HG03432 (cell line): Measurements from ENCODE around the gene NCSTN.

Source experiments
- ATAC-seq: cut with Tn5 transposase; IDR thresholded peaks from one replicate; pipeline ENCODE4 v1.9.1; 2021; ENCODE audit warnings: mild to moderate bottlenecking, moderate library complexity; ENCODE audit not compliant: unreplicated experiment

The NCSTN gene

GRCh38 chr1:160346958-160347357 is 3.8 kb downstream of the NCSTN start:
- ATAC-seq = peak; percentile 45

DNA sequence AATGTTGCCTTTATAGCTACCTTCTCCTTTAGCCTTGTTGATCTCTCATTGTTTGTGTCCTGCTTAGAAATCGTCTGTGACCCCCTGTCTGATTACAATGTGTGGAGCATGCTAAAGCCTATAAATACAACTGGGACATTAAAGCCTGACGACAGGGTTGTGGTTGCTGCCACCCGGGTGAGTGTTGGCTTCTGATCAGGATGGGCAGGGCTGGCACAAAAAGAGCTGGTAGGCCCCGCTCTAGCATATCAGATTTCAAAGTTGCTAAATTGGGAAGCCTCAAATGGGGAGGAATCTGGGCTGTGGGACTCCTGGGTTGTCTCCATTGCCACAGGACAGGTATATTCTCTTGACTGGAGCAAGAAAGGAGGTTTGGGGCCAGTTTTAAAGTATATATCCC is 8.4 kb downstream of the NCSTN start:
- no peak for ATAC-seq

DNA sequence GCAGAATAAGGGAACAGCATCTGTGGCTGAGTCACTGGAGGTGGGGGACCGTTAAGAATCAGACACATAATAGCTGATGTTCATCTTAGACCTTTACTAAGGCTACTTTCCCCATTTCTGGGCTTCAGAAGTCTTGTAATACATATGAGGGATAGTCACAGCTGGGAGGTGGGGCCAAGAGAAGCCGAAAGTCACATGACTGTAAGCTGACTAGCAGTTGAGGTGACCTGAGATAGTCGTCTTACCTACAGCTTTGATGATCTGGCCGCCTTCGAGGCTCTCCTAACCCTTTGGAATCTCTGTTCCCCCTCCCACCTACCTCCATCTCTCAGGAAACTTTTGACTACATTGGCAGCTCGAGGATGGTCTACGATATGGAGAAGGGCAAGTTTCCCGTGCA is 9.4 kb downstream of the NCSTN start:
- ATAC-seq = no peak

DNA sequence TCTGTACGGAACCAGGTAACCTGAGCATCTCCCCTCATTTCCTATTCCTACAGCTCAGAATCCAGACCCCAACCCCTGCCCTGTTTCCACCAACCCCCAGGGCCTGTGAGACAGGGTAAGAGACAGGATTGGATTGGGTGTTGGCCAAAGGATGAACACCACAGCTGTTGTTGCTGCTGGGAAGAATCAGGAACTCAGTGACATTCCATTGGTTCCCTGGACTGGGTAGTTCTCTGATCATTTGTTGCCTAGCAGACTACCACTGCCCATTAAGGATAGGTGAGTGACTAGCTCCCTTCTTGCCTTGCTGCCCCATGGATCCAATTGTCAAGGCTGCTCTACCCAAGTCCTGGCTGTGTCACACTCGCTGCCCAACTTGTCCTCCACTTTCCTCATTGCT is 10.0 kb downstream of the NCSTN start:
- no peak for ATAC-seq

GRCh38 chr1:160354388-160354985 is 11.3 kb downstream of the NCSTN start:
- ATAC-seq = no peak

- no peak for ATAC-seq
These were observed 14.3 kb downstream of the NCSTN start for GRCh38 chr1:160357286-160358002.

- no peak for ATAC-seq
These were observed 14.9 kb downstream of the NCSTN start for GRCh38 chr1:160358073-160358472.

DNA sequence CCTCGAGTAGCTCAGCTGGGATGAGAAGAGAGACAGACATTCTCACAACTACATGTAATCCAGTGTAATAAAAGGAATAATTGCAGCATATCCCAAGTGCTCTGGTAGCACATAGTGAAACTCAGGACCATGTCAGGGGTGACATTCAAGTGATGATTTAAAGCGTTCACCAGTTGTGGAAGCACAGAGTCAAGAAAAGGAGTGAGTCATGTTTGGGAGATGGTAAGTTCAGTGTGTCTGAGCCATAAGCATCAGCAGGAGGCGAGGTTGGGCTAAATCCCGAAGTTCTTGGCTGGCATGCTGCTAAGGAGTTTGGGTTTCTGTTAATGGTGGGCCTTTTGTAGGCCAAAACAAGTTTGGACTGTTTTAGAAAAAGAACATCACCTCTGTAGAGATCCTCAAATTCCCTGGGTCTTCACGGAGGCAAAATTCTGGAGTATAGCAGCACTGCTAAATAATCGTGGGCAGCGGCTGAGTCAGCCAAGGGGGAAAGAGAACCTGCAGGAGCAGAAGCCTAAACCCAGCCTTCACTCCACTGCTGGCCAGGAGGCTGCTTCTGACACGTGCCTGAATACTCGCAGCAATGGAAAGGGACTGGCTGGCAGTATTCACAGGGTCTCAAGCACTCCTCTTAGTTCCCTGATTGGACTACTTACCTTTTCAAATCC is 16.5 kb downstream of the NCSTN start:
- no peak for ATAC-seq

GRCh38 chr1:160360227-160360695 is 17.1 kb downstream of the NCSTN start:
- ATAC-seq = no peak

- no peak for ATAC-seq
These were observed 18.0 kb downstream of the NCSTN start for GRCh38 chr1:160361199-160361598.

- no peak for ATAC-seq
These were observed 18.6 kb downstream of the NCSTN start for GRCh38 chr1:160361814-160362167.

DNA sequence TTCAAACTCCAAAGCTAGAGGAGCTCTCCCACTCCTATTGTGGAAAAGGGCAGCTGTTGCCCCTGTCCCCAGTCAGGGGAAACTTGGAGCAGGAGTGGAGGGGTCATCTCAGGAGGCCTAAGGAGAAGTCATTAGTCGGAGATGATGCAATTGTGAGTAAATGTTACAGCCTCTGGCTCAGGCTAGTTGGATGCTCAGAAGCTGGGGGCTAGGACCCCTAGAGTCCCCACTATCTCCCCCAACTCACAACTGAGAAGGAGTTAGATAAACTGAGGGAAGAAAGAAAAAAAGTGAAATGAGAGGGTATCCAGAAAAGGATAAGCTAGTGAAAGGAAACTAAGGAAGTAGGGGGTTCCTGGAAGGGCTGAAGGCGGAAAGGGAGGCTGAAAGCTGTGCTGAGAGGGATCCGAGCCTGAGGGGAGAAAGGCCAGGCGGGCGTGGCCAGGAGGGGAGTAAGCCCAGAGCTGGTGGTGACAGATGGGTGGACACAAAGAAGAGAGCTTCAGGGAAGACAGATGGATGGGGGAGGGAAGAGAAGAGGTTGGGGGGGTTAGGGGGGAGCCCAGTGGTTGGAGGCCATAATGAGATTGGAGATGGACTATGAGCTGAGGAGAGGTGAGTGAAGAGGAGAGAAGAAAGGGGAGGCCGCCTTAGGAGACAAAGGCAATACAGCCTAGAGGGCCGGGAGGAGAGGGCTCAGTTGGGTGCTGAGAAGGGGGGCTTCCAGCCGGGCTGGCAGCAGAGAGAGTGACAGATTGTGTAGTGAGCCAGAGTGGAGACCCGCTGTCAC is 19.2 kb downstream of the NCSTN start:
- ATAC-seq = no peak

DNA sequence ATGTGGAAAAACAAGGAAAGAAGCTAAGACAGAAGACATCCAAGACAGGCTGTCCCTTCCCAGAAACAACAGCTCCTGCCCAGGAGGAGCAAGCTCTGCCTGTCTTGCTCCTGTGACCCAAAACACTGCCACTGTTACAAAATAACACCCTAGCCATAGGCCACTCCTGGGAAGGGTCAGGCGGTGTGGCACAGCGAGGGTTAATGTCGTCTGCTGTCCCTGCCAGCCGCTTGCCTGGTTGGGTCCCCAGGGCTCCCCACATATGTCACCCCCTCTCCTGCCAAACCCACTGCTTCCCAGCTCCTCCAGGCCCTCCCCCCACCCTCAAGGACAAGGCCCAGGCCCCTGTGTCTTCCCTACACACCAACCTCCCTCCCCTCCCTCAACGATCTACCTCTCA is 19.8 kb downstream of the NCSTN start:
- no peak for ATAC-seq

DNA sequence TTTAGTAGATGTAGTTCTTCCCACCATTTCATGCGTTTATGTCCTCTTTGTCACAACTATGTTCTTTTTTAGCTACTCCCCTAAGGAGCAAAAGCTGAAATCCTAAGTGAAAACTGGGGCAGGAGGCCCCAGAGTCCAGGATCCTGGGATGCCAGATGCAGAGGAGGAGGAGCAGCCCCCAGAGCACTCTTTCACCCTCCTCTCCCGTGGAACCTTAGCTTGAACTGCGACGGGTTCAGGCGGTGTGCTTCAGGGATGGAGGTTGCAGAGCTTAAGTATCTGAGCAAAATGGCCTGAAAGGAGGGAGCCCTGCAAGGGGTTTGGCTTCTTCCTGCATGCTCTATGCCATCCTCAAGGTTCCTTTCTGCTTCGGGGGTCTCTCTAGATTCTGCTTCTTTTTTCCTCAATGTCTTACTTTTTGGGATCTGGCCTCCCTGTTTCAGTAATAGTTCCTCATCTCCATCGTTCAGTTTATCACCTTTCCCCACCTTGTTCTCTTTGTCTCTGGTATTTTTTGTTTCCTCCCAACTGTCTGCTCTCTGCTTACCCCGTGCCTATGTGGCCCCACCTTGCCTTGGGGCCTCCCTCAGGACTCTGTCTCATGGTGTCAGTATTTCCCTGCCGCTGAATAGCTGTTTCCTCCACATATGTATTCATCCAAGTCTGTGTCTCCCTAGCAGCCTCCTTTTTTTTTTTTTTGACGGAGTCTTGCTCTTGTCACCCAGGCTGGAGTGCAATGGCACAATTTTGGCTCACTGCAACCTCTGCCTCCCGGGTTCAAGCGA is 21.0 kb downstream of the NCSTN start:
- no peak for ATAC-seq

GRCh38 chr1:160365325-160365724 is 22.1 kb downstream of the NCSTN start:
- ATAC-seq = no peak

DNA sequence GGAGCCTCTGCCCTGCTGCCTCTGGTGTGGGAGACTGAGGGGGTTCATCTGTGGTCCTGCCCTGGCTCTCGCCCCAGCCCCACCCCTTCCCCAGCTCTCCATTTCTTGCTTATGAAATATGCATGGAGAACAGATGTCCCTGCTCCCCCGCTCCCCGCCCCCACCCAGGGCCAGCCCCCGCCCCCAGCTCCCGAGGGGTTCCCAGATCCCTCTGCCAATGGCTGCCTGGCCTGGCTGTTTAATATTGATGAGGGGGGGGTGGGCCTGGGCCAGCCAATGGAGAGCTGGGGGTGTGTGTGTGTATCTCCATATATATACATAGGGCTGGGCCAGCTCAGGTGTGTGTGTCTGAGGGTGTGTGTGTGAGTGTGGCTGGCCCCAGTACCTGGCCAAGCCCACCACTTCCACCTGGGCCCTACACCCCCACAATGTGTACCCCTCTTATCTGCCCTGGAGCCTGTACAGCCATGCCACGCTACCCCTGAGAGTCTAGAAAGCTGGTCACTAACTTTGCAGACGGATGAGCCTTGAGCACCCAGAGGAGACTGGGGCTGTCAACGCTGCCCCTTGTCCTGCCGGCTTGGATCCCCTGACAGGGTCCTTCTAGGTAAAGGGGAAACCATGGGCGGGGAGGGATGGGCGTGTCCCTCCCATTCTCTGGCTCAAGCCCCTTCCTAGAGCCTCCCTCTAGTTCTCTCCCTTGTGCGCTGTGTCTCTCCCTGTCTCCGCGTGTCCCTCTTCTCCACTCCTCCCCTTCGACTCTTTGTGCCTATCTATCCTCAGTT is 23.7 kb downstream of the NCSTN start, which contains the start of gene NHLH1:
NHLH1 (plus strand) TSS at position 341 of the 785 bp plus-strand sequence. CDS start 3,661 bp downstream, outside the sequence.
- no peak for ATAC-seq

- ATAC-seq = no peak
These were observed 24.3 kb downstream of the NCSTN start for GRCh38 chr1:160367516-160367900.

DNA sequence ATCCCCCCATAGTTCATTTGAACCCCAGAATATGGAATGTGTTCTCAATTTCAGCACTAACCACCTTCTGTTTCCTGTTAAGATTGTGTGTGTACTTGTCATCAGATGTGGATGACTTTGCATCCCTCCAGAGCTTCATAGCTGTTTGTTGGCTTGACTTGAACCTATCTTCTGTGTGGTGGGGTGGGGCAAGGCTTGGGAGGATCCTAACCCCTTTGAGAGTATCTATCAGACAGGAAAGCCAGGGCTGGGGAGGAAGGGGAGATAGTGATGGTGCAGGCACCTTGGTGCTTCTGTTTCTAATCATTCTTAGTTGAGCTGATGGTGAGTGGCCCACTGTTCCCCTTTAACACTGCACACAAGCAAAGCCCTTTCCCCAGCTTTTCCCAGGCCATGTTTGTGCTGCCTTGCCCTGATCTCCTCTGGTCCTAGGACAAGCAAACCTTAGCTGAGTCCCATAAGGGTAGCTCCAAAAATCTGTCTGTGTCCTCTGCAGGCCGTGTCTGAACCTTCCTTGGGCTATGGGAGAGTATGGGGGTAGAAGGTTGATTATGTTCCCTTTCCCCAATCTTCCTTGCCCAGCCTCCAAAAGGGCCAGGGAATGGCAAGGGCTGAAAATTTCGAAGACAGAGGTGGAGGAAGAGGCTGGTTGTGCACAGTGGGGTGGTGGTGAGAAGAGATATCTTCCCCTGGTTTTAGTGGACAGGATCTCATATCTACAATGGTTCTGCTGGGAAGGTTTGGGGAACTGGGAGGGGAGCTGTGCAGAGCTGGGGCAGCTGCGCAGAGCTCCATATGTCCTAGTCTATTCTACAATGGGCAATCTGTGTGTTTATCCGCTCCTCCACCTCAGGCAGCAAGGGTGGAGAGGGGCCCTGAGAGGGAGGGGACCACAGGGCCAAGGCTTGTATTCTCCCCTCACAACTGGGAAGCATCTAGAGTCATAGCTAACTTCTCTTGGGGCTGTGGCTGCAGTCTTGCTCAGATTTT is 25.0 kb downstream of the NCSTN start:
- ATAC-seq = no peak

DNA sequence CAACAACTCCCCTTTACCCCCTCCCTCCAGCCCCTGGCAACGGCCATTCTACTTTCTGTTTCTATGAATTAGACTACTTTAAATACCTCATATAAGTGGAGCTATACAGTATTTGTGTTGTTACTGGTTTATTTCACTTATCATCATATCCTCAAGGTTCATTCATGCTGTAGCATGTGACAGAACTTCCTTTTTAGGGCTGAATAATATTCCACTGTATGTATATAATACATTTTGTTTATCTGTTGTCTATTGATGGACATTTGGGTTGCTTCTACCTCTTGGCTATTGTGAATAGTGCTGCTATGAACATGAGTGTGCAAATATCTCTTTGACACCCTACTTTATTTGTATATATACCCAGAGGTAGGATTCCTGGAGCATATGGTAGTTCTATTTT is 25.9 kb downstream of the NCSTN start:
- ATAC-seq = no peak
